Fibroblast of skin of right quadriceps (primary cell): ENCODE measurements around the gene UBE2L3.
"Not testable (repeated sequence)": the region's sequence is repeated elsewhere in the genome, so short reads cannot be mapped to it uniquely, and the experiment has no call there.

Experiments
- DNase-seq: peaks from one replicate; pipeline ENCODE4 v3.0.0-alpha.2; 2013

UBE2L3 gene

DNA sequence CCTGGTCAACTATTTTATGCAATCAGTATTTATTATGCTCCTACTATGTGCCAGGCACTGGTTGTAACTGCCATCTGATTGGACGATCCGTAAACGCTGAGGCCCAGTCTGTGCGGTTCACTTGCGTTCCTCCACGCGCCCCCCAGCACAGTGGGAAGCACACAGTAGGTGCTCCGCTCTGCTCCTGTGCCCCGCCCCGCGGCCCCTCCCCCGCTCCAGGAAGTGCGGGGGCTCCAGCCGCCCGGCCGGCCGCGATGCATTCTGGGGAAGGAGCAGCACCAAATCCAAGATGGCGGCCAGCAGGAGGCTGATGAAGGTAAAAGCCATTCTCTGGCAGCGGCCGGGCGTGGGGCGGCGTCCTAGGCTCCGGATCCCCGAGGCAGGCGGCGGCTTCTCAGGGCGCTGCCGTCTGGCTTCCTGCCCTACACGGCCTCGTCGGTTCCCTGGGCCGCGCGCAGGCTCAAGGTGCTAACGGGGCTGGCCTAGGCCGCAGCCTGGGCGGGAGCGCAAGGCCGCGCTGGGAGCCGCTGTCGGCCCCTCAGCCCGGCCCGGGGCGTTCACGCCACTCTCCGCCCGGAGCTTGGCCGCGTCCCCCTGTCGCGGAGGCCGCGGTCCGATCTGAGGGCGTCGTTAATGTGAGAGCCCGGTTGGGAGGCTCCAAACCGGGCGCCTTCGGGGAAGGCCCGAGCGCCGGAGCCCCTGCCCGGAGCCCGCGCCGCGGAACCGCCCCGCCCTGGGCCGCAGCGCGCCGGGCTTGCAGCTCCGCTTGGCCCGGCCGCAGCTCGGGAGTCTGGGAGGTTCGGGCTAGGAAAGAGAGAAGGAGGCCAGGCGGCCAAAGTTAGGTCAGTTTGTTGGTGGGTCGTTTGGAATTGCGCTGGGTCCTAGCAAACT lies at the start of gene UBE2L3:
TSS of gene UBE2L3 (plus strand) at position 259 of the 891 bp plus-strand sequence. CDS start at position 290, 31 bp downstream.
- peak; percentile 83 for DNase-seq

DNA sequence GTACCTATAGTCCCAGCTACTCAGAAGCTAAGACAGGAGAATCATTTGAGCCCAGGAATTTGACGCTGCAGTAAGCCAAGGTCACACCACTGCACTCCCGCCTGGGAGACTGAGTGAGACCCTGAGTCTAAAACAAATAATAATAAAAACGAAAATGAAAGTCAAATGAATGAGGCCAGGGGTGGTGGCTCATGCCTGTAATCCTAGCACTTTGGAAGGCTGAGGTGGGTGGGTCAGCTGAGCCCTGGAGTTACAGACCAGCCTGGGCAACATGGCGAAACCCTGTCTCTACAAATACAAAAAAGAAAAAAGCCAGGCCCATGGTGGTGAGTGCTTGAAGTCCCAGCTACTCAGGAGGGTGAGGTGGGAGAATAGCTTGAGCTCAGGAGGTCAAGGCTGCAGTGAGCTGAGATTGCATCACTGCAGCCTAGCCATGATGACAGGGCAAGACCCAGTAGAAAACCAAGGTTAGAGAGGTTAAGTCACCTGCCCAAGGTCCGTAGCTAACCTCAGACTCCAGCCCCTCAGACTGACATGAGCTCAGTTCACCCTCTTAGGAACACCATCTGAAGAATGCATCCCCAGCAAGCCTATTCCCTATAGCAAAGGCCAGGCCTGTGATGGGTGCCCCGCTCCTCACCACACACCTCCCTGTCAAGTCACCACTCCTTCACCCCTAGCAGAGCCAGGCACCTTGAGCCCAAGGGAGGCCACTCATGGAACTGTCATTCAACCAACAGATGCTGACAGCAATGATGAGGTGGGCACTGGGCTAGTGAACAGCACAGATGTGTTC lies 40.6 kb upstream of the UBE2L3 start:
- DNase-seq: not testable (repeated sequence)

DNA sequence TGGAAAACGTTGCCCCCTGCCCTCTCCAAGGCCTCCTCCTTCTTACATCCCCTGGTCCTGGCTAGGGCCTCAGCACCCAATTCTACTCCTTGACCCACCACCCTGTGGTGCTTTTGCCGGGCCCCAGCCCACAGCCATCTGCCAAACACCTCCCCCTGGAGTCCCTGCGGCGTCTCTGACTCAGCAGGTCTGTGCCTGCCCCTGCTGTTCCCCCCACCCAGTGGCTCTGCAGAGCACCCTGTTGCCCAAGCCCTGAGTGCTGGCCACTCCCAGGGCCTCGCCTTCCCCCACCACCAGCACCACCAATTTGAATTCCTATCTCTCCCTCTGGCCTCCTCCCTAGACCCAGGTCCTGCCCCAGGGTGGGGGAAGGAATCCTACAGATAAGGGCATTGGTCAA lies 36.0 kb upstream of the UBE2L3 start:
- not testable (repeated sequence) for DNase-seq

DNA sequence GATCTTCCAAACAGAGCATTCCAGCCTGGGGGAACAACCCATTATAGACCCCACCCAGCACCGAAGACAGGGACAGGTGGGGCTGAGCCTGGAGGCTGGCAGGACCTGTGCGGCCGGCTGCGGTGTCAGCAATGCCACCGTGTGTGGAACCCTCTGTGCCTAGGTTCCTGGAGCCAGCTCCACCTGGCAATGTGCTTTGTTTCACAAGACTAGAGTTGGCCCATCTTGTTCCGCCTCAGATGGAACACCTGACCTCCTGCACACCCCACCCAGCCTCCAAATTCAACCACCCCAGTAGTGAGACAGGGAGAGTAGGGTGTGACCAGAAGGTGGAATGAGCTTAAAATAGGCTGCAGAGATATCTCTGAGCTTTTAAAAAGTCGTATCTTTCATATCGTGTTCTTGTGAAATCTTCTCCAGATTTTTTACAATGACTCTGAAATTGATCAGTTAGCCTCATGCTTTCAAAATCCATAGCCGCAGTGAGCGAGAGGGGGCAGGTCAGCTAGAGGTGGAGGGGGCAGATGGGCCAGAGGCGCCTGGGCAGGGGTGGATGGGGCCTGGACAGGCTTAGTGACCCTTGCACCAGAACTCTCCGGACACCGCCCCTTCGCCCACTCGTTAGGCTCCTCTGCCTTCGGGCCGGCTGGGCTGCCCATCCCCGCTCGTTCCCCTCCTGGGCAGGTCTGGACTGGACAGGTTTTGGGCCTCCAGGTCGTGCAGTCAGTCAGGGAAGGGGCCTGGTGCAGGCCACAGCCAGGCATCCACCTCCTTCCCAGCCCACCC lies 34.5 kb upstream of the UBE2L3 start:
- DNase-seq: not testable (repeated sequence)

DNA sequence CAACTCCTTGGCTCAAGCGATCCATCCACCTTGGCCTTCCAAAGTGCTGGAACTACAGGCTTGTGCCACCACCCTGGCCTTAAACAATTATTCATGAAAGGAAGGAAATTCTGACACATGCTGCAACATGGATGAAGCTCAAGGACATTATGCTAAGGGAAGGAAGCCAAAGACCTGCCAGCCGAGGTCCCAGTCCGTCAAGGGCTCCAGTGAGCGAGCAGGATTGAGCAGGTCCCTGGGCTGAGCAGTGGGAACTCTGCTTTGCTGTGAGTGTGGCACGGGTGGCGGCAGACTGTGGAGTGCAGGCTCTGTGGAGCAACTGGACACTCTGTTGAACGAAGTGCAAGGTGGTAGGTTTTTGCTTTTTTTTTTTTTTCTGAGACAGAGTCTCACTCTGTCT lies 27.7 kb upstream of the UBE2L3 start:
- not testable (repeated sequence) for DNase-seq

DNA sequence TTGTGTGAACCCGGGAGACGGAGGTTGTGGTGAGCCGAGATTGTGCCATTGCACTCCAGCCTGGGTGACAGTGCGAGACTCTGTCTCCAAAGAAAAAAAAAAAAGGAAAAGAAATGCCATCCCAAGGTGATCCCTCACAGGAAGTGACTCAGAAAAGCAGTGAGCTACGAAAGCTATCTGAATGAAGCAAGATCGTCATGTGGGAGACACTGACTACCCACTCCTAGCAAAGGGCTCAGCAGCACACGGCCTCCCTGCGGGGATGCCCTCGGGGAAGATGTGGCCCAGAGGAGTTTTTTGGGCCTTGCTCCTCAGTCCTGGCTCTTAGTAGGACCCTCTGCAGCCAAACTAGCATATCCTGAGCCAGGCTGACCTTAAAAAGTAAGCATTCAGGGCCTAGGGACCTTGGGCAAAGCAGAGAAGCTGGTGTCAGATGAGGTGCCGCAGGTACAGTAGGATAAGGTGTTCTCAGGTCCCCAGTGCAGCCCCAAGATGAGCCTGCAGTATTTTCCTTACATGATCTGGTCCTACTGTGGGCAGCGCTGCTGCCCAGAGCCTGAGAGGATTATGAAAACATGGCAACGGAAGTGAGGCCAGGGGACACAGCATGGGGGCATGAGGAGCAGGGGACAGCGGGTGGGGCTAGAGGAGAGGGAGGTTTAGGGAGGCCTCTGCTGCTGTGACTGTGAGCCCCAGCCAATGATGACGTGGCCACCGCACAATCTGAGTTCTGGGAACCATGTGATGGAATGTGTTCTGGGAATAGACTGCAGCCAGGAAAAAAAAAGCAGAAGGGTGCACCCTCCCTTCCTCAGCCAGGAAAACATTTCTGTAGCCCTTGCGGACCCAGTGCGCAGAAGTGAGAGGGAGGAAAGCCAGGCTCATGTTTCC lies 22.8 kb upstream of the UBE2L3 start:
- not testable (repeated sequence) for DNase-seq

DNA sequence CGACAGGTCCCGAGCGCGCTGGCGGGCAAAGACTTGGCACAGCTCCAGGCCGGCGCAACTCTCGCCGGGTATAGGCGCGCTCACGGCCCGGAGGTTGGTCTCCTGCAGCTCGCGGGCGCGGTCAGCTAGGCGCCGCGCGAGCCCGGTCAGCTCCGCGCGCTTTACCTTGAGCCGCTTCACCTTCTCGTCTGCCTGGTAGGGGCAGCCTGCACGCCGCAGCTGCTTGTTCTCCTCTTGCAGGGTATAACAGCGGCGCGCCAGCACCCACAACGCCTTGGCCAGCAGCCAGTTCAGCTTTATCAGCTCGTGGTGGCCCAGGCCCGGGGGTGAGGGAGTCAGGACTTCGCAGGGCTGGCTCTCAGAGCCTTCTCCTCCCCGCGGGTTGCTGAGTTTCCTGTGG lies 18.0 kb upstream of the UBE2L3 start:
- DNase-seq: not testable (repeated sequence)

DNA sequence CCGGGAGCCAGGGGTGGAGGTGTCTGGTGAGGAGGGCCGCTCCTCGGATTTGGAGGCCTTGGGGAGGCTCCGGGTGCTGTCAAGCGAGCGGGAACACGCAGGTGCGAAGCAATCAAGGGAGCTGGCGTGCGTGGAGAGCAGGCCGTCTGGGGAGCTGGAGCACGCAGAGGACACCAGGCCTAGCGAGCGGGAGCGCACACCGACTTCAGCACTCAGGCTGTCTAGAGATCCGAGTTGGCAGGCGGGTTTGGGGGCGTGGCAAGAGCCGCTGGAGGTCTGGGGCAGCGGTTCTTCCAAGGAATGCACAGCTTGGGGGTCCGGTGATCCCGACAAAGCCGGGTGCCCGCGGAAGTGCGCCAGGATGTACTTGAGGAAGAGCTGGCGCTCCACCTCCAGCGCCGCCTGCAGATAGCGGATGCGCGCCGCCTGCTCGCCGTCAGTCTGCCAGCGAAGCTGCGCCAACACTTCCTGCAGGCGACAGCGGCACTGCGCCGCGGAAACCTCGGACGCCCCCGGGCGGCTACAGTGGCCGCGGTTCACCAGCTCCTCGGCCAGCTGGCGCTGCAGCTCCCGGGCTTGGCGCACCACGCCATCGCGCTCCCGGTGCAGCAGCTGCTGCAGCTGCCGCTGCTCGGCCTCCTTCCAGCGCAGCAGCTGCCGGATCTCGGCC lies 17.4 kb upstream of the UBE2L3 start:
- DNase-seq: not testable (repeated sequence)

DNA sequence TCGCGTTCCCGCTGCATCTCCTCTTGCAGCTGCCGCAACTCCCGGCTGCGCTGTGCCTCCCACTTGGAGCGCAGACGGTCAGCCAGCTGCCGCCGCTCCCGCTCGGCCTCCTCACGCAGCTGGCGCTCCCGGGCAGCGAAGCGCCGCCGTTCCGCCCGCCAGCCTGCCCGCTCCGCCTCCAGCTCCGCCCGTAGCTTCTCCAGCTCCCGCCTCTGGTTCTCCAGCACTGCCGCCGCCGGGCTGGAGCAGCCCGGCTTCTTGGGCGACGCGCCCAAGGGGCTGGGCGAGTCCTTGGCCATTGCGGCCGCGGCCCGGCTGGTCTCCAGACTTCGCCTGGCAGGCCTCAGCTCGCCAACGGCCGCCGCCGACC lies 16.9 kb upstream of the UBE2L3 start:
- DNase-seq: not testable (repeated sequence)

DNA sequence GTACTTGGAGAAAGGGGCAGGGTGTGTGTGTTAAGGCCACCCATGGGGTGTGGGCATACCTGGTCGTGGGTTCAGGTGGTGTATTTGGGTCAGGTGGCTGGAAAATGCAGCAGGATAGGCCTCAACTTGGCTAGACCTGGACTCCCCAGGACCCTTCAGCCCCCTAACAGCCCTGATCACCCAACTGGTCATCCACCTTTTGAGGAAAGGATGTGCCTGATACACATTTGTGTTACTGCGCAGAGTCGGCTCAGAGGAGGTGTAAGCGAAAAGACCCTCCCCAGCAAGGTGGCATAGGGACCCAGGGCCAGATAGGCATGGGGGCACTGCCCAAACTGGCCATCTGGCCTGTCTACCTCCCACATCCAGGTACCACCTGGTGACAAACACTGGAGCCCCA lies 16.2 kb upstream of the UBE2L3 start, which contains the start of gene RIMBP3C:
TSS of gene RIMBP3C (minus strand) at position 101 of the 400 bp plus-strand sequence. CDS start 485 bp downstream, outside the sequence.
- DNase-seq: not testable (repeated sequence)

DNA sequence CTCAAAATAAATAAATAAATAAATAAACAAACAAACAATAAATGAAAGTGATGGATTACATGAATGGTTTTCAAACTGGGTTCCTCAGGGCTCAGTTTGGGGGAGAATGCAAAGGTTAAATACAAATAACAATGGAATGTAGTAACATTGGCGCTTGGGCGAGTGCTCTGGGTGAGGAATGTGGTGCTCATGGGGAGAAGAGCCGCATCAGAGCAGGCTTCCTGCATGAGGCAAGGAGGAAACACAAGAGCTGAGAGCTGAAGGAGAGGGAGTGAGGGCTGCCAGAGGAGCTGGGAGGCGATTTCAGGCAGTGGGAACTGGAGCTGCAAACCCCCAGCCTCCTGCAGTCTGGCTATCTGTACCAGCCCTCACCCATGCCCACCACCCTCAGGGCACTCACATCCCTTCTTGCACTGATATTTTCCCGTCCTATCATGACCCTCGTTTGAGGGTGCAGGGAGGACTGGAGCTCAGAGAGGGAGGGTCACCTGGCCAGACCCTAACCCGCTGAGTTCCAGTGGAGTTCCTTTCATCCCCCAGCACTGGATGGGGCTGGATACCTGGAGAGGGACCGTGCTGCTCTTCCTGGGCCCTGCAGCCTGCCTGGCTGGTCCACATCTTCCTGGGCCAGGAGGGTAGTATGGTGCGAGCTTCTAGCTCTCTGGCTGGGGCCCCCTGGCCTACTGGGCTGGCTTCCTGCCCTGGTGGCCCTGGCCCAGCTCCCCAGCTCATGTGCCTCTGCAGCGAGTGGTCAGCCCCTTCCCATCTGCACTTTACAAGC lies 8.0 kb upstream of the UBE2L3 start:
- DNase-seq: not testable (repeated sequence)

DNA sequence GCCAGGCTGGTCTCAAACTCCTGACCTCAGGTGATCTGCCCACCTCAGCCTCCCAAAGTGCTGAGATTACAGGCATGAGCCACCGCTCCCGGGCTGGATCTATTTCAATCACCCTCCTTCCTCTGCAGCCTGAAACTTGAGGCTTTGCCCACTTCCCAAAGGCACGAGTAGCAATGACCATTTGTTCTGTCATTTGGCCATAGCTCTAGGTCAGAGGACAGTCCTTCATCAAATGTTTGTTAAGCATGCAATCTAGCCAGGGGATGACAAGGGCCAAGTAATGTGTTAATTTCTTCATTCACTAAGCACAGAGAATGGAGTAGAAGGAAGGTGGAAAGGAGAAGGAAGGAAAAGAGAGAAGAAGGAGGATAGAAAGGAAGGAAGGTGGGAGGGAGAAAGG lies 6.9 kb upstream of the UBE2L3 start:
- DNase-seq: not testable (repeated sequence)

DNA sequence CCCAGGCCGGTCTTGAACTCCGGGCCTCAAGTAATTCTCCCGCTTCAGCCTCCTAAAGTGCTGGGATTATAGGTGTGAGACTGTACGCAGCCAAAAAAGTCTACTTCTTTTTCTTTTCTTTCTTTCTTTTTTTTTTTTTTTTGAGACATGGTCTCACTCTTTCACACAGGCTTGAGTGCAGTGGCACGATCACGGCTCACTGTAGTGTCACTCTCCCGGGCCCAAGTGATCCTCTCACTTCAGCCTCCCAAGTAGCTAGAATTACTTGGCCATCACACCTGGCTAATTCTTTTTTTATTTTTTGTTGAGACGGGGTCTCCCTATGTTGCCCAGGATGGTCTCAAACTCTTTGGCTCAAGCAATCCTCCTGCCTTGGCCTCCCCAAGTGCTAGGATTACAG lies 3.6 kb upstream of the UBE2L3 start:
- DNase-seq: no peak

DNA sequence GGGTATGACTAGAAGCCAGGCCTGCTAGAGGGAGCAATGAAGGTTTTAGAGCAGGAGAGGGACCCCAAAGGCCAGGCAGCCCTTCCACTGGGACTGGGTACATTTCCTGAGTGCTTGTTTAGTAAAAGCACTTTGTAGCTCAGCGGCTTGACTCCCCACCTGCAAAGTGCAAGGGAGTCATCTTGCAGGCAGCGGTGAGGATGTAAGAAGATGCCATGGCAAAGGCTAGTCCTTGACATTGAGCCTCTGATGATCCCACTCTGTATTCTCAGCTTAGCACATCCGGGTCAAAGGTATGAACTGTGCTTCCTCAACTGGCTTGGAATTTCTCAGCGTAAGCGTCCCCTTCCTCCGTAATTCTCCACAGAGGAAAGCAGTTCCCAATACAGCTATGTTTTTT lies 3.1 kb upstream of the UBE2L3 start:
- no peak for DNase-seq

DNA sequence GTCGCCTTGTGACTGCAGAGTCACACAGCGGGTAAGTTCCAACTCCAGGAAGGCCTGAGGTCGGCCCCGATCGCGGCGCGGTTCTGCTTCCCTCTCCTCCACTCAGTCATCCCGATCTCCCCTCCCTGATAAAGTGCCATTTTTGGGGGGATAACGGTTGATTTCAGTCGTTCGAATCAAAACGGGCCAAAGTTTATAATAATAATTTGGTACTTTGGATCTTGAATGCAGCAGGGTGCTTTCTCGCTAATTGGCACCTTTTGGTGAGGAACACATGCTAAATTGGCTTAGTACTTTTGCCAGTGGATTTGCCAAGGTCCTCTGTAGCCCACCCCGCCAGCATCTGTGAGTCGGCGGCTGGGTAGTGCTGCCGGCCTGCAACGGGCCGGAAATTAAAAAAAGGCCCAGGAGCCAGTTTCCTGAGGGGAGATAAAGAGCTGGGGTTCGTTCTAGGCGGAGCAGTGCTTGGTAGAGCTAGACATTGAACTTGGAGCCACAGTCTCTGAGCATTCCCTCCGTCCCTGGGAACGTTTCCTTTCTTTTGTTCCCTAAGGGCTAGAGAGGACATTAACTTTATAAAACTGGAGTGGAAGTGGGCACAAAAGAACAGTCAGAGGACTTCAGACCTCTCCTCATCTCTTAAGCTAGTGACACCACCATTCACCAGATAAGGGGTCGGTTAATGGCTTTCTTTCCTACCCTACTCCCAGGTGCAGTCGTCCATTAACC lies 997 bp downstream of the UBE2L3 start:
- peak; percentile 28 for DNase-seq

DNA sequence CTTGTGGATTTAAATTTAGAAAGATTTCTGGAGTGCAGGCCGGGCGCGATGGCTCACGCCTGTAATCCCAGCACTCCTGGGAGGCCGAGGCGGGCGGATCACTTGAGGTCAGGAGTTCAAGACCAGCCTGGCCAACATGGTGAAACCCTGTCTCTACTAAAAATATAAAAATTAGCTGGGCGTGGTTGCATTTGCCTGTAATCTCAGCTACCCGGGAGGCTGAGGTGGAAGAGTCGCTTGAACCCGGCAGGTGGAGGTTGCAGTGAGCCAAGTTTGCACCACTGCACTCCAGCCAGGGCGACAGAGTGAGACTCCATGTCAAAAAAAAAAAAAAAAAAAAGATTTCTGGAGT lies 1.5 kb downstream of the UBE2L3 start:
- not testable (repeated sequence) for DNase-seq

DNA sequence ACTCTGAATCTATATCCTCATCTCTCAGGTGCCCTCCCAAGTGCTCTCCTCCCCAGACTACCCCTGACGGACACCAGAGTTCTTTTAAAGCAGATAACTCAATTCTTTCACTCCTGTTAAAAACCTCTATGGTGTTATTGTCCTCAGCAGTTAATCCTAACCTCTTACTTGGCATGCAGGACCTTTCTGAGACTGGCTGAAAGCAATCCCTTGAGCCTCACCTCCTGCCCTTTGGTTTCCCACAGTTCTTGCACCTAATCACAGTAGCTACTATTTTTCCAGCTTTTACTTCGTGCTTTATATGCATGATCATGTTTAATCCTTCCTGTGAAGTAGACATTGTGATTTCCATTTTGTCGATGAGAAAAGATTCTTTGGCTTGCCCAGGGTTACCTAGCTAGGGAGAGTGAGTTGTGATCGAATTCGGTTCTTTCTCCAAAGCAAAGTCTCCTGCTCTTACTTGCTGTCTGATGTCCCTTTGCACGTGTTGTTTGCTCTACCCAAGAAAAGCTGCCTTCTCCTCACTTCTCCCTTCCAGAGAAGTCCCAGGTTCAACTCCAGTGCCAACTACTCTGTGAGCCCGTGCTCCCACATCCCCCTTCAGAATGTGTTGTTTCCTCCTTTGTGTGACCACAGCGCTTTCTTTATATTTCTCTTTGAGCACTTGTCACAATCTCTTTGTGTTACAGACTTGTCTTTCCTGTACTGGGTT lies 2.1 kb downstream of the UBE2L3 start:
- no peak for DNase-seq

DNA sequence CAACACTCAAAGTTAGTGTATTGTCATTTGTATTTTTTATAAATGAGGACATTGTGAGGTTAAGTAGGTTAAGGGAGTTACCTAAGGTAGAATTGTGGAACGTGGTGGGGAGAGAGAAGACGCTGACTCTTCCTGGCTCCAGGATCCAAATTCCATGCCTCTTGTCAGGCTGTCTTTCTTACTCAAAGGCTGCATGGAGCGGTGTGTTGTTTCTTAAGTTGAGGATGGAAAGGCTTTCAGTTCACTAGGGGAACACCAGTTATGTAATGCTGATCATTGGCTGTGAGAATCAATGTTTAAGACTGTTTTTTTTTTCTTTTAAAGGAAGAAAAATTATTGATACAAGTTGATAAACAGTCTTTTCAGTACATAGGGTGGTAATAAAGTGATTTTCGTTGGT lies 2.9 kb downstream of the UBE2L3 start:
- no peak for DNase-seq

DNA sequence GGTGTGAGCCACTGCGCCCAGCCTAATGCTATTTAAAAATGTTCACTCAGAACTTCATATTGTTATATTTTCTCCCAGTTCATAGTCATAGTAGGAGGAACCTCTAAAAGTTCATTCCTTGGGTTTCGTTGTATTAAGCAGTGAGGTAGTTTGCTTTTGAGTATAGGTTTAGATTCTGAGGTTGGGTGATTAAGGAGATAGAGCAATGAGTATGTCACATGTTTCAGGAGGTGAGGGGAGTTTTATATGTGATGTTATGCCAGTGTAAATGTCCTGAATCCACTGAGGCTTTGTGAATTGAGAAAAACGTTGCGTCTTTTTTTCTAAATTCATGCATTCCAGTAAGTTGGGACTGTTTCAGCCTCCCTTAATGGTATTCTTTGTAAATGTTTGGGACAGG lies 4.2 kb downstream of the UBE2L3 start:
- no peak for DNase-seq
